HUES48 (cell line): ENCODE data around the gene MPI.
A peak's percentile ranks its signal among the peaks of the same experiment; 100 is the strongest.
"Not testable (repeated sequence)": the region's sequence is repeated elsewhere in the genome, so short reads cannot be mapped to it uniquely, and the experiment has no call there.

Experiments used
- H3K27ac ChIP-seq: one replicate; pipeline ENCODE4 v1.7.0; 2013; ENCODE audit warnings: low read depth, low read length, inconsistent platforms
- H3K27me3 ChIP-seq: 2 replicates; pipeline ENCODE4 v1.6.1; 2013; ENCODE audit warnings: mild to moderate bottlenecking, low read length; ENCODE audit not compliant: control insufficient read depth, insufficient read depth
- H3K36me3 ChIP-seq: 2 replicates; pipeline ENCODE4 v1.6.1; 2013; ENCODE audit warnings: low read length; ENCODE audit not compliant: control insufficient read depth, insufficient read depth
- H3K4me1 ChIP-seq: 2 replicates; pipeline ENCODE4 v1.6.1; 2013; ENCODE audit warnings: mild to moderate bottlenecking, low read length; ENCODE audit not compliant: control insufficient read depth, insufficient read depth
- H3K4me3 ChIP-seq: 2 replicates; pipeline ENCODE4 v1.5.1; 2013; ENCODE audit warnings: mild to moderate bottlenecking, low read depth, low read length
- H3K9ac ChIP-seq: 2 replicates; pipeline ENCODE4 v1.6.1; 2013; ENCODE audit warnings: mild to moderate bottlenecking, low read depth, low read length, moderate library complexity
- H3K9me3 ChIP-seq: 2 replicates; pipeline ENCODE4 v1.6.1; 2013; ENCODE audit warnings: low read length; ENCODE audit not compliant: control insufficient read depth, insufficient read depth

MPI gene

DNA sequence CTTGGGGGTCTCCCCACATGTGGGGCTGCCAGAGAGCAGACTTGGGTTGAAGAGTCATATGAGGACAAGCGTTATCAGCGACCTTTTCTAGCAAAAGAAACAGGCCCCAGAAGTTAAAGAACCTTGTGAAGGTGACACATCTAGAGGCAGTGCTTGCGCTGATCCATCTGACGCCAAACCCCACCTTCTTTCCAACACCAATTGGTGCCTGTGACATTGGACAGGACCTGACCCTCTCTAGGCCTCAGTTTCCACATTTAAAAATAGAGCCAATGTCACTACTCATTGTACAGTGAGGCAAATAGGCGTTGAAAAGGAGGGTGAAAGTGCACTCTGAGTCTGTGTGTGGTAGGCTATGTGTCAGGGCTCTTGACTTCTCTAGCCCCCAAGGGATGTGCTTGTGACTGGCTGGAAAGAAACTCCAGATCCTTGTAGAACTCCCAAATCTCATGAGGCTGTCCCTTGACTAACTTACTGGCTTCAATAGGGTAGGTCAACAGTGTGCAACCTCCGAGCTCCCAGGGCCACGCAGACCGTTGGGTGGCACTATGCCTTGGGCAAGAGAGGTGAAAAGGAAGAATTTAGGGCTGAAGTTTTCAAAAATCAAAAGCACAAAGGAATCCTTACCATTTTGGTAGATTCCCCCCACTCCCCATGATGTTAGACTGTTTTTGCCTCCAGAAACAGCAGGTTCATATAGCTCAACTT, 17.5 kb downstream of the MPI start:
- H3K9me3 ChIP-seq = no peaks in the 10 kb centered on the region
- no peaks in the 10 kb centered on the region for H3K27me3 ChIP-seq
- H3K36me3 ChIP-seq = peaks cover 40% of the 10 kb centered on the region
- H3K27ac ChIP-seq = peak overlapping the region; percentile 88
- peak overlapping the region; percentile 92 for H3K4me3 ChIP-seq
- H3K9ac ChIP-seq = peak overlapping the region; percentile 82
- 0 out of 2 replicates have a peak, but pooled peaks cover 3% of the 10 kb centered on the region for H3K4me1 ChIP-seq

DNA sequence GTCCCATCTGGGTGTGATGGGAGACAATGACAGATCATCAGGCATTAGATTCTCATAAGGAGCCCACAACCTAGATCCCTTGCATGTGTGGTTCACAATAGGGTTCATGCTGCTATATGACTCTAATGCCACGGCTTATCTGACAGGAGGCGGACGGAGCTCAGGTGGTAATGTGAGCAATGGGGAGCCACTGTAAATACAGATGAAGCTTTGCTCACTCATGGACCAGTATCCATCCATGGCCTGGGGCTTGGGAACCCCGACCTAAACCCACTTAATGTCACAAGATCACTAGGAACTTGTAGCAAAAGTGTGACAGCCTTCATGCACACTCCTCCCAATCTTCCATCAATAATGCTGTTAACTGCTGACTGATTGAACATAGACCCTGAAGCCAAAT, 18.8 kb downstream of the MPI start:
- H3K4me3 ChIP-seq = no peak overlapping the region
- H3K36me3 ChIP-seq = peaks cover 39% of the 10 kb centered on the region

DNA sequence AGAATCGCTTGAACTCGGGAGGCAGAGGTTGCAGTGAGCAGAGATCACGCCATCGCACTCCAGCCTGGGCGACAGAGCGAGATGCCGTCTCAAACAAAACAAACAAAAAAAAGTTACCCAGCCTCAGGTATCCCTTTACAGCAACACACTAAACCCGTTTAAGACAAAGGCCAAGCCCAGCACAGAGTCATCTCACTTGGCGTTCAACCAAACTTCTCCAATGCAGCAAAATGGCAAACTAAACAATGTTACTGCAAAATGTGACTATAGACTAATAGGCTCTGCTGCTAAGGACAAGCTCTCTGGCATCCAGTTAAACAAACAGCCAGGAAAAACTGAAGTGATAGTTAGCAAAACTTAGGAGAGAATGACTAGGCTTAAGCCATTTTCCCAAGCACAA, 23.2 kb downstream of the MPI start:
- Histone ChIP-seq H3K27ac (no peak overlapping the region), H3K36me3 (peaks cover 59% of the 10 kb centered on the region), H3K9me3 (no peaks in the 10 kb centered on the region)

More for the DNA sequence above, 18.8 kb downstream of the MPI start:
- no peaks in the 10 kb centered on the region for H3K9me3 ChIP-seq
- H3K4me1 ChIP-seq = 0 out of 2 replicates have a peak, but pooled peaks cover 3% of the 10 kb centered on the region
- H3K27ac ChIP-seq = no peak overlapping the region
- no peak overlapping the region for H3K9ac ChIP-seq
- H3K27me3 ChIP-seq = no peaks in the 10 kb centered on the region

DNA sequence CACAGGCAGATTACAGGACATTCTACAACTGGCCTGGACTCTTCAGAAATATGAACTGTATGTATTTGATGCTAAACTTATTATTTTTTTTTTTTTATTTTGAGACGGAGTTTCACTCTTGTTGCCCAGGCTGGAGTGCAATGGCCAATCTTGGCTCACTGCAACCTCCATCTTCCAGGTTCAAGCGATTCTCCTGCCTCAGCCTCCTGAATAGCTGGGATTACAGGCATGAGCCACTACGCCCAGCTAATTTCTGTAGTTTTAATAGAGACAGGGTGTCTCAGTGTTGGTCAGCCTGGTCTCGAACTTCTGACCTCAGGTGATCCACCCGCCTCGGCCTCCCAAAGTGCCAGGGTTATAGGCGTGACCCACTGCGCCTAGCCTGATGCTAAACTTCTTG, 24.0 kb downstream of the MPI start:
- not testable (repeated sequence) for H3K4me3 ChIP-seq, H3K27ac ChIP-seq, H3K27me3 ChIP-seq, H3K9ac ChIP-seq, H3K9me3 ChIP-seq, H3K4me1 ChIP-seq
- peaks cover 66% of the 10 kb centered on the region for H3K36me3 ChIP-seq

More for the DNA sequence above, 23.2 kb downstream of the MPI start:
- Histone ChIP-seq H3K4me3 (no peak overlapping the region), H3K9ac (no peak overlapping the region), H3K4me1 (no peaks in the 10 kb centered on the region), H3K27me3 (no peaks in the 10 kb centered on the region)

DNA sequence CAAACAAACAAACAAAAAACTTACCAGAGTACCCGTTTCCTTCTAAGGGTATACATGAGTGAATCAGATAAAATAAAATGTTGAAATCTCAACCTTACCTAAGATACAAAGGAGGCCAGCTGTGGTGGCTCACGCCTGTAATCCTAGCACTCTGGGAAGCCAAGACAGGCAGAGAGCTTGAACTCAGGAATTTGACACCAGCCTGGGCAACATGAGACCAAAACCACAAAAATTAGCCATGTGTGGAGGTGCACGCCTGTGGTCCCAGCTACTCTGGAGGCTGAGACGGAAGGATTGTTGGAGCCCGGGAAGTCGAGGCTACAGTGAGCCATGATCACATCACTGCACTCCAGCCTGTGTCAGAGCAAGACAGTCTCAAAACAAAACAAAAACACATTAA, 27.8 kb downstream of the MPI start:
- Histone ChIP-seq H3K27ac (no peak overlapping the region), H3K9ac (no peak overlapping the region), H3K36me3 (peaks cover 89% of the 10 kb centered on the region), H3K27me3 (no peaks in the 10 kb centered on the region), H3K4me1 (no peaks in the 10 kb centered on the region), H3K9me3 (no peaks in the 10 kb centered on the region), H3K4me3 (no peak overlapping the region)

DNA sequence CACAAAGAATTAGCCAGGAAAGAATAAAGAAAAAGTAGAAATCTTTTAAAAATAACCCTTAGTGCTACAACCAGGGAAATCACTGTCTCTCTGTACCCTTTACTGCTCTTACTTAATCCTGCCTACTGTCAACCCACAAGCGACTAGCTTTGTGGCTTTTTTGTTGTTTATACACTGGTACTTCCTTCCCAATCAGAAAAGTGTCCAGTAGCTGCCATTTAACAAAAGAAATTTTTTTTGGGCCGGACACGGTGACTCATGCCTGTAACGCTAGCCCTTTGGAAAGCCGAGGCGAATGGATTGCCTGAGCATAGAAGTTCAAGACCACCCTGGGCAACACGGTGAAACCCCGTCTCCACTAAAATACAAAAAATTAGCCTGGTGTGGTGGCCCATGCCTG, 30.6 kb downstream of the MPI start:
- H3K9ac ChIP-seq = no peak overlapping the region
- no peaks in the 10 kb centered on the region for H3K4me1 ChIP-seq
- no peak overlapping the region for H3K27ac ChIP-seq
- no peaks in the 10 kb centered on the region for H3K9me3 ChIP-seq
- H3K4me3 ChIP-seq = no peak overlapping the region
- no peaks in the 10 kb centered on the region for H3K27me3 ChIP-seq
- peaks cover 93% of the 10 kb centered on the region for H3K36me3 ChIP-seq

DNA sequence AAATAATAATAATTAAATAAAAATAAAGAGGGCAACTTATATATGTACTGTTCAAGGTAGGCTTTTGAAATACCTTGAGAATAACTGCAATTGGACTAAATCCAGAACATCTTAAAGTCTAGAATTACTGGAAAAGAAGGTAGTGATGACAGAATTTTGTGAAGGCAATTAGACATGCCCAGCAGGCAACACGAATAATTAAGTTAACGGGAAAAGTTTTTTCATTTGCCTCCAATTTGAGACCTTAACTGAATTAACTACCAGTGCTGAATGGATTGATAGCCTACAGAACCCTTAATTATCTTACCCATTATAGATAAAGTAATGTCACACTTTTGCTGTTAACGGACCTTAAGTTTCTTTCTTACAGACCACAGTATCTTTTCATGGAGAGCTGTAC, 34.7 kb downstream of the MPI start:
- no peak overlapping the region for H3K27ac ChIP-seq
- no peak overlapping the region for H3K9ac ChIP-seq
- no peaks in the 10 kb centered on the region for H3K27me3 ChIP-seq
- peaks cover 93% of the 10 kb centered on the region for H3K36me3 ChIP-seq
- H3K4me1 ChIP-seq = no peaks in the 10 kb centered on the region
- H3K4me3 ChIP-seq = no peak overlapping the region
- no peaks in the 10 kb centered on the region for H3K9me3 ChIP-seq

DNA sequence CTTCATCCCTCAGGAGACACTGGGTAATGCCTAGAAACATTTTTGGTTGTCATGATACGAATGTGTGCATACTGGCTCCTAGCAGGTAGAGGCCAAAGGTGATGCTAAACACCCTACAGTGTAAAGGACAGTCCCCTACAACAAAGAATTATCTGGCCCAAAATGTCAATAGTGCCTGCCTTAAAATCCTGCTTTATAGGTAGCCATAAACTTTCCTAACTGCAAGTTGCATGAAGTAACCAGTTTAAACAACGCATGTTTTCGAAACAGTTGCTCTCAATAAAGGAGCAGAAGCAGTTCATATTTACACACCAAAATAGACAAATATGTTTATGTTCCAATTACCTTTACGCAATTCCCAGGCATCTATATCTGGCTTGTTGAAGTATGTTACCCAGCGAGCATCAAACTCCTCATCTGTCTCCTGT, 38.9 kb downstream of the MPI start:
- no peaks in the 10 kb centered on the region for H3K9me3 ChIP-seq
- H3K27ac ChIP-seq = no peak overlapping the region
- H3K4me3 ChIP-seq = no peak overlapping the region
- peaks cover 79% of the 10 kb centered on the region for H3K36me3 ChIP-seq
- no peaks in the 10 kb centered on the region for H3K27me3 ChIP-seq
- H3K4me1 ChIP-seq = no peaks in the 10 kb centered on the region
- no peak overlapping the region for H3K9ac ChIP-seq

DNA sequence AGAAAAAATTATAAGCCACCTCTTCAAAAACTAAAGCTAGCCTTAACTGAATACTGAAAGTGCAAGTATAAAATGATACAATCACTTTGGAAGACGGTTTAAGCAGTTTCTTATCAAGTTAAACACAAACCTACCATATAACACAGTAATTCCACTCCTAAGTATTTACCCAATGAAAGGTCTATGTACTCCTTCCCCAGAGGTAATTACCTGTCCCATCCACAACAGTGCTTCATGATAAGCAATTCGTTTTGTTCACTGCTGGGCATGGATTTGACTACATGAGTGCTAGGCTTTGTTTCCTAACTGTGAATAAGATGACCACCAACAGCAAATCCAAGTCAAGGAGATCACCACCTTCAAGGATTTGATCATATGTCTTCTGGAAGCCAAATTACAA, 43.7 kb downstream of the MPI start:
- H3K4me1 ChIP-seq = no peaks in the 10 kb centered on the region
- H3K36me3 ChIP-seq = peaks cover 45% of the 10 kb centered on the region
- H3K9me3 ChIP-seq = no peaks in the 10 kb centered on the region
- H3K9ac ChIP-seq = no peak overlapping the region
- H3K27me3 ChIP-seq = no peaks in the 10 kb centered on the region
- no peak overlapping the region for H3K4me3 ChIP-seq
- no peak overlapping the region for H3K27ac ChIP-seq

DNA sequence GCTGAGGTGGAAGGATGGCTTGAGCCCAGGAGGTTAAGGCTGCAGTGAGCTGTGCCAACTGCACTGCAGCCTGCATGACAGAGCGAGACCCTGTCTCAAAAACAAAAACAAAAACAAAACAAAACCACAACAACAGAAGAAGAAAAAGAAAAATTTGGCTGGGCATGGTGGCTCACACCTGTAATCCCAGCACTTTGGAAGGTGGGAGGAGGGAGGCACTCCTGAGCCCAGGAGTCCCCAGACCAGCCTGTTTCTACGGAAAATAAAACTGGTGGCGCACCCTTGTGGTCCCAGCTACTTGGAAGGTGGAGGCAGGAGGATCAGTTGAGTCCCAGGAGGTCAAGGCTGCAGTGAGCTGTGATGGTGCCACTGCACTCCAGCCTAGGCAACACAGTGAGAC, 45.4 kb downstream of the MPI start:
- not testable (repeated sequence) for H3K4me1 ChIP-seq, H3K27ac ChIP-seq, H3K9ac ChIP-seq, H3K27me3 ChIP-seq, H3K4me3 ChIP-seq, H3K9me3 ChIP-seq
- H3K36me3 ChIP-seq = peaks cover 34% of the 10 kb centered on the region

DNA sequence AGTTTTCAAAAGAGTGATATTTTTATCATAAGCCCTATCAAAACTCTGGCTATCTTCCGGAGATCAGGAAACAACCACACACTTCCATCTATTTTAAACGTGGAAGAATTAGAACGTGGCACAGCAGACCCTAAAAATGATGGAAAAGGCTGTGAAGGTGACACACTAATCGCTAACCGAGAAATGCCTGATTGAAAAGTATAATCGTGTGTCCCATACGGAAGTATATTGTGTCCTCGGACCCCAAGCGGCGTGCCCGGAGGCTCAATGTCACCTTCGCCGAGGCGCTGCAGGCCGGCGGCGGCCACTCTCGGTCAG, 47.4 kb downstream of the MPI start:
- Histone ChIP-seq H3K27me3 (no peaks in the 10 kb centered on the region), H3K4me3 (peak overlapping the region; percentile 99), H3K36me3 (peaks cover 17% of the 10 kb centered on the region), H3K9me3 (no peaks in the 10 kb centered on the region), H3K4me1 (no peaks in the 10 kb centered on the region), H3K27ac (peak overlapping the region; percentile 96), H3K9ac (peak overlapping the region; percentile 97)
